Uterus (tissue), 4 donors: ENCODE measurements around the gene ESRP2. TPM values are rescaled to one million over a fixed set of nuclear protein-coding genes. Genes with fewer than 3 reads are reported as not detected.

Source experiments
- DNase-seq, 2 donors: peaks; one replicate each; pipeline ENCODE4 v3.0.0-alpha.2; 2019 to 2020
- H3K27ac ChIP-seq, 2 donors: fragments of 200-600 bp; sonication (generic); 1 replicate in 1 of 2; 2 replicates in 1 of 2; pipeline ENCODE4 v1.5.1; 2016 to 2018
- H3K27me3 ChIP-seq, 2 donors: fragments of 200-600 bp; sonication (generic); one replicate each; pipeline ENCODE4 v1.5.1; 2018 to 2019; ENCODE audit warnings: control low read depth in 1 of 2
- H3K36me3 ChIP-seq, 2 donors: fragments of 200-600 bp; sonication (generic); one replicate each; pipeline ENCODE4 v1.5.1; 2019; ENCODE audit warnings: control low read depth in 1 of 2
- H3K4me1 ChIP-seq, 2 donors: fragments of 200-600 bp; sonication (generic); one replicate each; pipeline ENCODE4 v1.5.1; 2018 to 2019; ENCODE audit warnings: control low read depth in 1 of 2
- H3K4me3 ChIP-seq, 2 donors: fragments of 200-600 bp; sonication (generic); 1 replicate in 1 of 2; 2 replicates in 1 of 2; pipeline ENCODE4 v1.5.1; 2018 to 2019; ENCODE audit warnings: mild to moderate bottlenecking in 1 of 2
- H3K9me3 ChIP-seq, 2 donors: fragments of 200-600 bp; sonication (generic); one replicate each; pipeline ENCODE4 v1.5.1; 2019; ENCODE audit warnings: control low read depth in 1 of 2
- CTCF ChIP-seq, 4 experiments: fragments of 200-600 bp in 2 of 4; fragments of 450-650 bp in 2 of 4; sonication (generic) in 2 of 4; IDR thresholded peaks; one replicate each; pipeline ENCODE4 v1.5.1; 2016 to 2019; ENCODE audit warnings: antibody characterized with exemption in 4 of 4, mild to moderate bottlenecking in 2 of 4, moderate library complexity in 1 of 4
- POLR2A ChIP-seq, 2 donors: fragments of 450-650 bp; IDR thresholded peaks; one replicate each; pipeline ENCODE4 v1.6.1; 2016; ENCODE audit warnings: antibody characterized with exemption in 2 of 2, mild to moderate bottlenecking in 1 of 2, moderate library complexity in 1 of 2
- intact Hi-C: fragments of 100-400 bp; cut with DNase I; formaldehyde crosslinking; loops from one replicate; pipeline ENCODE4 v1.15.1; 2023; ENCODE audit warnings: low total_unique reads
- total RNA-seq, 4 donors: library from RNA; depleted of rRNA in 3 of 4; stranded (reverse); fragments of >200 nt in 3 of 4; gene quantifications; one replicate each; pipeline versions ENCODE4 v1.1.0 to v1.2.4, GENCODE V29; 2014 to 2023
- donor health status: DM: yes; HTN: yes; CAD: no.

ESRP2 gene
- total RNA-seq, 4 donors from 2014 or later = 0.26 to 5.3 (median 0.50) TPM

- Histone ChIP-seq H3K9me3 (no peaks in the 10 kb centered on the region), H3K36me3 (no peaks in the 10 kb centered on the region), H3K4me3 (peak overlapping the region in 1 of 2 donors; percentile 23), H3K4me1 (peaks cover 0 to 13% of the 10 kb centered on the region in 2 donors), H3K27me3 (no peaks in the 10 kb centered on the region), H3K27ac (no peak overlapping the region)
- no peak for TF ChIP-seq POLR2A (IDR thresholded peaks at IDR 0.05)
- TF ChIP-seq CTCF (IDR thresholded peaks at IDR 0.05) = no peak
- intact Hi-C loops = no loop called here
- DNase-seq = peak in 1 of 2 donors; percentile 24
These were observed 630 bp downstream of the ESRP2 start for GRCh38 chr16:68235108-68235886.

- peak in 1 of 2 donors; percentile 18 for DNase-seq
- H3K27ac ChIP-seq = no peak overlapping the region
- no peak overlapping the region for H3K4me3 ChIP-seq
- no peaks in the 10 kb centered on the region for H3K36me3 ChIP-seq
- TF ChIP-seq CTCF (IDR thresholded peaks at IDR 0.05) (no peak), POLR2A (IDR thresholded peaks at IDR 0.05) (no peak)
- intact Hi-C loops = no loop called here
- H3K27me3 ChIP-seq = no peaks in the 10 kb centered on the region
- peaks cover 0 to 13% of the 10 kb centered on the region in 2 donors for H3K4me1 ChIP-seq
- no peaks in the 10 kb centered on the region for H3K9me3 ChIP-seq
These were observed 1.5 kb downstream of the ESRP2 start for GRCh38 chr16:68234188-68235107.

- H3K36me3 ChIP-seq = no peaks in the 10 kb centered on the region
- no peaks in the 10 kb centered on the region for H3K27me3 ChIP-seq
- no peak overlapping the region for H3K27ac ChIP-seq
- peaks cover 0 to 13% of the 10 kb centered on the region in 2 donors for H3K4me1 ChIP-seq
- TF ChIP-seq POLR2A (IDR thresholded peaks at IDR 0.05) (no peak), CTCF (IDR thresholded peaks at IDR 0.05) (no peak)
- no peaks in the 10 kb centered on the region for H3K9me3 ChIP-seq
- intact Hi-C loops = no loop called here
- H3K4me3 ChIP-seq = no peak overlapping the region
- peak in 1 of 2 donors; percentile 11 for DNase-seq
These were observed 2.1 kb downstream of the ESRP2 start for GRCh38 chr16:68233835-68234187.

- H3K27ac ChIP-seq = no peak overlapping the region
These were observed 2.7 kb downstream of the ESRP2 start for GRCh38 chr16:68233085-68233834.

More at GRCh38 chr16:68233085-68233834, 2.7 kb downstream of the ESRP2 start:
- DNase-seq = no peak
- H3K9me3 ChIP-seq = no peaks in the 10 kb centered on the region
- no peak for TF ChIP-seq CTCF (IDR thresholded peaks at IDR 0.05)
- TF ChIP-seq POLR2A (IDR thresholded peaks at IDR 0.05) = no peak
- H3K27me3 ChIP-seq = no peaks in the 10 kb centered on the region
- peaks cover 0 to 13% of the 10 kb centered on the region in 2 donors for H3K4me1 ChIP-seq
- H3K4me3 ChIP-seq = no peak overlapping the region
- H3K36me3 ChIP-seq = no peaks in the 10 kb centered on the region
- intact Hi-C loops = no loop called here
